H9 (cell line): ENCODE data around the gene MAPK13. TPM values are rescaled to one million over a fixed set of nuclear protein-coding genes. Genes with fewer than 3 reads are reported as not detected.

Experiments used
- DNase-seq: peaks from one replicate; pipeline ENCODE4 v3.0.0-alpha.2; 2017
- H2AFZ ChIP-seq: one replicate; pipeline ENCODE4 v1.6.1; 2013; ENCODE audit warnings: mild to moderate bottlenecking, low read length, control low read depth, moderate library complexity
- H2AK5ac ChIP-seq: 2 replicates; pipeline ENCODE4 v1.6.1; 2013; ENCODE audit warnings: low read length, control low read depth, mixed read lengths; ENCODE audit not compliant: insufficient read length
- H2BK120ac ChIP-seq: one replicate; pipeline ENCODE4 v1.6.1; 2013; ENCODE audit warnings: low read depth, mild to moderate bottlenecking, low read length, control low read depth, inconsistent platforms; ENCODE audit not compliant: poor library complexity, severe bottlenecking
- H2BK12ac ChIP-seq: 2 replicates; pipeline ENCODE4 v1.6.1; 2013; ENCODE audit warnings: low read length, control low read depth, mixed read lengths, low read depth; ENCODE audit not compliant: insufficient read length
- H2BK15ac ChIP-seq: 2 replicates; pipeline ENCODE4 v1.6.1; 2013; ENCODE audit warnings: low read depth, low read length, control low read depth
- H2BK20ac ChIP-seq: one replicate; pipeline ENCODE4 v1.6.1; 2013; ENCODE audit warnings: low read depth, mild to moderate bottlenecking, low read length, control low read depth, inconsistent platforms; ENCODE audit not compliant: poor library complexity, severe bottlenecking
- H2BK5ac ChIP-seq: 2 replicates; pipeline ENCODE4 v1.6.1; 2013; ENCODE audit warnings: low read length, control low read depth, mixed read lengths; ENCODE audit not compliant: insufficient read length
- H3K14ac ChIP-seq: 2 replicates; pipeline ENCODE4 v1.6.1; 2013; ENCODE audit warnings: low read length, control low read depth; ENCODE audit not compliant: insufficient read depth
- H3K18ac ChIP-seq: 2 replicates; pipeline ENCODE4 v1.6.1; 2013; ENCODE audit warnings: low read depth, mild to moderate bottlenecking, mixed read lengths, low read length, control low read depth; ENCODE audit not compliant: insufficient read length
- H3K23ac ChIP-seq: 2 replicates; pipeline ENCODE4 v1.6.1; 2013; ENCODE audit warnings: low read length, control low read depth, mixed read lengths, low read depth; ENCODE audit not compliant: insufficient read length
- H3K23me2 ChIP-seq: 2 replicates; pipeline ENCODE4 v1.6.1; 2013; ENCODE audit warnings: low read depth, mild to moderate bottlenecking, mixed read lengths, low read length, control low read depth; ENCODE audit not compliant: insufficient read length, poor library complexity, severe bottlenecking
- H3K27ac ChIP-seq: 2 replicates; pipeline ENCODE4 v1.5.1; 2013; ENCODE audit warnings: low read length, control low read depth, mixed read lengths, low read depth; ENCODE audit not compliant: insufficient read length
- H3K27me3 ChIP-seq: 2 replicates; pipeline ENCODE4 v1.6.1; 2013; ENCODE audit warnings: low read length, control low read depth, inconsistent platforms; ENCODE audit not compliant: insufficient read depth
- H3K4ac ChIP-seq: 2 replicates; pipeline ENCODE4 v1.6.1; 2013; ENCODE audit warnings: low read depth, mild to moderate bottlenecking, control low read depth, inconsistent platforms, low read length, moderate library complexity
- H3K4me1 ChIP-seq: 2 replicates; pipeline ENCODE4 v1.6.1; 2013; ENCODE audit warnings: low read length, control low read depth, inconsistent platforms; ENCODE audit not compliant: insufficient read depth
- H3K4me2 ChIP-seq: 2 replicates; pipeline ENCODE4 v1.6.1; 2013; ENCODE audit warnings: low read length, control low read depth, mixed read lengths; ENCODE audit not compliant: insufficient read length, insufficient read depth
- H3K56ac ChIP-seq: 2 replicates; pipeline ENCODE4 v1.6.1; 2013; ENCODE audit warnings: low read depth, mild to moderate bottlenecking, mixed read lengths, low read length, control low read depth; ENCODE audit not compliant: insufficient read length
- H3K79me1 ChIP-seq: 2 replicates; pipeline ENCODE4 v1.6.1; 2013; ENCODE audit warnings: low read depth, mild to moderate bottlenecking, moderate library complexity, low read length, control low read depth, inconsistent platforms; ENCODE audit not compliant: insufficient read depth, poor library complexity, severe bottlenecking
- H3K79me2 ChIP-seq: 2 replicates; pipeline ENCODE4 v1.6.1; 2013; ENCODE audit warnings: low read length, control low read depth, inconsistent platforms; ENCODE audit not compliant: insufficient read depth
- H3K9ac ChIP-seq: 2 replicates; pipeline ENCODE4 v1.6.1; 2013; ENCODE audit warnings: low read length, control low read depth, mixed read lengths; ENCODE audit not compliant: insufficient read length; ENCODE audit errors: extremely low read depth
- H3K9me3 ChIP-seq: one replicate; pipeline ENCODE4 v1.6.1; 2013; ENCODE audit warnings: low read depth, low read length, inconsistent platforms; ENCODE audit not compliant: control insufficient read depth
- H3T11ph ChIP-seq: one replicate; pipeline ENCODE4 v1.6.1; 2013; ENCODE audit warnings: mild to moderate bottlenecking, low read length, control low read depth, inconsistent platforms
- H4K20me1 ChIP-seq: one replicate; pipeline ENCODE4 v1.6.1; 2013; ENCODE audit not compliant: control insufficient read depth, insufficient read length, insufficient read depth
- H4K5ac ChIP-seq: 2 replicates; pipeline ENCODE4 v1.6.1; 2013; ENCODE audit warnings: low read depth, mild to moderate bottlenecking, mixed read lengths, low read length, control low read depth; ENCODE audit not compliant: insufficient read length
- H4K8ac ChIP-seq: replicated peaks from 2 replicates; pipeline ENCODE4 v1.6.1; 2013; ENCODE audit warnings: low read length, control low read depth, mixed read lengths, low read depth; ENCODE audit not compliant: insufficient read length
- H4K91ac ChIP-seq: 2 replicates; pipeline ENCODE4 v1.6.1; 2013; ENCODE audit warnings: low read depth, mild to moderate bottlenecking, moderate library complexity, mixed read lengths, low read length, control low read depth; ENCODE audit not compliant: insufficient read length
- H3K27ac Mint-ChIP-seq, 3 experiments: 2 replicates in 2 of 3; 3 replicates in 1 of 3; pipeline ENCODE4 v1.8.0; 2020 to 2021; ENCODE audit warnings: mixed read lengths in 3 of 3, mild to moderate bottlenecking in 1 of 3, moderate library complexity in 1 of 3
- H3K27me3 Mint-ChIP-seq: 2 replicates; pipeline ENCODE4 v1.8.0; 2021; ENCODE audit warnings: low read depth, mild to moderate bottlenecking, moderate library complexity, mixed read lengths
- H3K36me3 Mint-ChIP-seq, 3 experiments: 2 replicates in 2 of 3; 3 replicates in 1 of 3; pipeline ENCODE4 v1.8.0; 2020 to 2021; ENCODE audit warnings: low read depth in 3 of 3, mixed read lengths in 3 of 3; ENCODE audit not compliant: insufficient read depth in 1 of 3
- H3K4me1 Mint-ChIP-seq, 2 experiments: 2 replicates each; pipeline ENCODE4 v1.8.0; 2020; ENCODE audit warnings: mixed read lengths in 2 of 2
- H3K4me3 Mint-ChIP-seq, 2 experiments: 2 replicates in 1 of 2; 3 replicates in 1 of 2; pipeline ENCODE4 v1.8.0; 2020 to 2021; ENCODE audit warnings: mild to moderate bottlenecking in 2 of 2, mixed read lengths in 2 of 2, moderate library complexity in 1 of 2
- H3K9me3 Mint-ChIP-seq, 2 experiments: 2 replicates in 1 of 2; 3 replicates in 1 of 2; pipeline ENCODE4 v1.8.0; 2020; ENCODE audit warnings: mild to moderate bottlenecking in 2 of 2, mixed read lengths in 2 of 2, moderate library complexity in 1 of 2
- WGBS: extraction: QIAGEN DNeasy Blood & Tissue Kit; methylation state at CpG from one replicate; pipeline ENCODE4 v1.1.7; 2013; ENCODE audit warnings: missing lambda C conversion rate, low lambda C conversion rate, mixed read lengths; ENCODE audit not compliant: insufficient read length; ENCODE audit errors: extremely low coverage; 5-methylcytosine and 5-hydroxymethylcytosine counted together
- total RNA-seq: library from RNA; stranded (reverse); gene quantifications from 2 replicates; pipeline ENCODE4 v1.2.1, GENCODE V29; 2021
- TF ChIP-seq, protein P1 (sequence below): fragments of 200-600 bp; sonication (generic); conservative IDR thresholded peaks from 3 replicates; pipeline ENCODE4 v1.8.0; 2021; ENCODE audit warnings: antibody characterized with exemption, mild to moderate bottlenecking

MAPK13 gene
- total RNA-seq, 1 experiment from 2014 or later: 18.9 TPM

GRCh38 chr6:36133912-36134311 is 3.6 kb downstream of the MAPK13 start:
- DNase-seq: no peak
- no peaks in the 10 kb centered on the region; the same call in 1 of the 2 replicates for H3K27me3 ChIP-seq
- no peaks in the 10 kb centered on the region for H3K79me1 ChIP-seq
- Mint-ChIP-seq H3K4me3 (no peak overlapping the region), H3K4me1 (peaks cover 16 to 24% of the 10 kb centered on the region in 2 experiments), H3K36me3 (peaks cover 0 to 17% (median 3%) of the 10 kb centered on the region in 3 experiments; a peak in 3 of 7 replicates), H3K9me3 (peaks cover 0 to 2% of the 10 kb centered on the region in 2 experiments; a peak in 1 of 5 replicates), H3K27ac (no peak overlapping the region), H3K27me3 (peaks cover 6% of the 10 kb centered on the region)
- H2AK5ac ChIP-seq: no peak overlapping the region
- no peak overlapping the region for H3T11ph ChIP-seq
- H3K4me1 ChIP-seq: peaks cover 5% of the 10 kb centered on the region
- H3K23ac ChIP-seq: no peak overlapping the region
- no peak overlapping the region for H2BK5ac ChIP-seq
- H3K23me2 ChIP-seq: peaks cover 8% of the 10 kb centered on the region
- no peaks in the 10 kb centered on the region for H3K79me2 ChIP-seq
- no peak overlapping the region for H3K9ac ChIP-seq
- no peak overlapping the region for H4K8ac ChIP-seq
- no peak overlapping the region for H3K4ac ChIP-seq
- no peak overlapping the region for H4K91ac ChIP-seq
- no peak overlapping the region for H4K5ac ChIP-seq
- WGBS: no CpG with 5 or more reads among the region's 4 CpGs
- no peak overlapping the region for H2AFZ ChIP-seq
- H3K27ac ChIP-seq: no peak overlapping the region
- H4K20me1 ChIP-seq: peaks cover 2% of the 10 kb centered on the region
- H2BK120ac ChIP-seq: no peak overlapping the region
- H3K9me3 ChIP-seq: no peaks in the 10 kb centered on the region
- TF ChIP-seq, protein P1, sequence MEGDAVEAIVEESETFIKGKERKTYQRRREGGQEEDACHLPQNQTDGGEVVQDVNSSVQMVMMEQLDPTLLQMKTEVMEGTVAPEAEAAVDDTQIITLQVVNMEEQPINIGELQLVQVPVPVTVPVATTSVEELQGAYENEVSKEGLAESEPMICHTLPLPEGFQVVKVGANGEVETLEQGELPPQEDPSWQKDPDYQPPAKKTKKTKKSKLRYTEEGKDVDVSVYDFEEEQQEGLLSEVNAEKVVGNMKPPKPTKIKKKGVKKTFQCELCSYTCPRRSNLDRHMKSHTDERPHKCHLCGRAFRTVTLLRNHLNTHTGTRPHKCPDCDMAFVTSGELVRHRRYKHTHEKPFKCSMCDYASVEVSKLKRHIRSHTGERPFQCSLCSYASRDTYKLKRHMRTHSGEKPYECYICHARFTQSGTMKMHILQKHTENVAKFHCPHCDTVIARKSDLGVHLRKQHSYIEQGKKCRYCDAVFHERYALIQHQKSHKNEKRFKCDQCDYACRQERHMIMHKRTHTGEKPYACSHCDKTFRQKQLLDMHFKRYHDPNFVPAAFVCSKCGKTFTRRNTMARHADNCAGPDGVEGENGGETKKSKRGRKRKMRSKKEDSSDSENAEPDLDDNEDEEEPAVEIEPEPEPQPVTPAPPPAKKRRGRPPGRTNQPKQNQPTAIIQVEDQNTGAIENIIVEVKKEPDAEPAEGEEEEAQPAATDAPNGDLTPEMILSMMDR: no peak
- no peak overlapping the region for H3K4me2 ChIP-seq
- H2BK15ac ChIP-seq: no peak overlapping the region
- no peak overlapping the region for H3K18ac ChIP-seq
- no peak overlapping the region for H2BK20ac ChIP-seq
- no peak overlapping the region for H3K56ac ChIP-seq
- H2BK12ac ChIP-seq: no peak overlapping the region
- no peak overlapping the region for H3K14ac ChIP-seq
